SW480 (cell line): ENCODE measurements around the gene RBM8A.
A peak's percentile ranks its signal among the peaks of the same experiment; 100 is the strongest.

Experiments used
- DNase-seq: peaks from one replicate; pipeline ENCODE4 v3.0.0-alpha.2; 2016; ENCODE audit warnings: low spot score

The RBM8A gene

DNA sequence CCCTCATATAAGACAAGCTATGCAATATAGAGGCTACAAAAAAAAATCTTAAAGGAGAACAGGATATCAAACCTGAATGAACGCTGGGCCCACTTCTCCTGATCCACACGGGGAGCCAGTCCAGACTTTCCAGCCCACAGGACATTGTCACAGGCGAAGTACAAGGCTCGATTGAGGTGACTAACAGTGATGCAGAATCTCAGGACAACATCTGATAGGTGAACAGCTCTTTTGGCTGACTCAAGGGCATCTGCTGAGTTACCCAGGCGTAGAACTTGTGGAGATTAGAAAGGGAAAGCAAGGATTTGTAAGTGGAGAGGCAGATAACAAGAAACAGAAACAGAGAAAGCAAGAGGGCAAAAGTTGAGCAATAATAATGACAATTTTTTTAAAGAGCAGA is 10.5 kb downstream of the RBM8A start:
- no peak for DNase-seq

DNA sequence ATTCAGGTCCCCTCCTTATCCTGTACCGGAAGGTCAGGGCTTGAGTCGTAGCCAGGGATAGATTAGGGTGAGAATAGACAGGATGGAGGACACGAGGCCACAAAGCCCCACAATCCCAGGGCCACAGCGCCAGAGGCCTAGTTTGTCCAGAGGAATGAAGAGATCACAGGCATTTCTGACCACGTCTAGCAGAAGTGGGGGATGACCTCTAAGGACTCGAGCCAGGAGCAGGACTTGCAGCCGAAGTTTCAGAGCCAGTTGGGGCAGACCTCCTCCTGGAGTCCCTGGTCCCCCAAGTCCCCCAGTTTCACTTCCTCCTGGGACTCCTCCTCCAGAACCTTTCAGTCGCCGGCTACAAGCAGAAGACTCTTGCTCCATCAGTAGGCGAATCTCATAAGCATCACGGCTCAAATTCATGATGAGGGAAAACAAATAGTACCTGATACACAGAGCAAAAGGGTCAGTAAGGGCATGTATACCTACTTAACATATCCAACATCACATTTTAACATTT is 15.1 kb downstream of the RBM8A start:
- no peak for DNase-seq

DNA sequence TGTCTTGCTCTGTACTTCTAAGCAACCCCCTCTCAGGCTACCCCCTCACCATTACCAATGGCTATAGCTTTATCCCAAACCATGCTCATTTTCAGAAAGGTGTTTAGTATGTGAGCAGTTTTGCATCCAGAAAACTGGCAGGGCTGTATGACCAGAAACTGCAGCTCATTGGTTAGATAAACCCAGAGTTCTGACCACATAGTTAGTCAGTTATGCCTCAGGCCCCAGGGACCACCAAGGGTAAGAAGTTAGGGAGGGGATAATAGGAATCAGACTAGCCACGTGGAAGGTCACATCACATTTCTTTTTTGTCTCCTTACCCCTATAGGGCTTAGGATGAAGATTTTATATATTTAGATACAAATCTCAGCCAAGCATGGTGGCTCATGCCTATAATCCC is 18.6 kb downstream of the RBM8A start:
- no peak for DNase-seq

DNA sequence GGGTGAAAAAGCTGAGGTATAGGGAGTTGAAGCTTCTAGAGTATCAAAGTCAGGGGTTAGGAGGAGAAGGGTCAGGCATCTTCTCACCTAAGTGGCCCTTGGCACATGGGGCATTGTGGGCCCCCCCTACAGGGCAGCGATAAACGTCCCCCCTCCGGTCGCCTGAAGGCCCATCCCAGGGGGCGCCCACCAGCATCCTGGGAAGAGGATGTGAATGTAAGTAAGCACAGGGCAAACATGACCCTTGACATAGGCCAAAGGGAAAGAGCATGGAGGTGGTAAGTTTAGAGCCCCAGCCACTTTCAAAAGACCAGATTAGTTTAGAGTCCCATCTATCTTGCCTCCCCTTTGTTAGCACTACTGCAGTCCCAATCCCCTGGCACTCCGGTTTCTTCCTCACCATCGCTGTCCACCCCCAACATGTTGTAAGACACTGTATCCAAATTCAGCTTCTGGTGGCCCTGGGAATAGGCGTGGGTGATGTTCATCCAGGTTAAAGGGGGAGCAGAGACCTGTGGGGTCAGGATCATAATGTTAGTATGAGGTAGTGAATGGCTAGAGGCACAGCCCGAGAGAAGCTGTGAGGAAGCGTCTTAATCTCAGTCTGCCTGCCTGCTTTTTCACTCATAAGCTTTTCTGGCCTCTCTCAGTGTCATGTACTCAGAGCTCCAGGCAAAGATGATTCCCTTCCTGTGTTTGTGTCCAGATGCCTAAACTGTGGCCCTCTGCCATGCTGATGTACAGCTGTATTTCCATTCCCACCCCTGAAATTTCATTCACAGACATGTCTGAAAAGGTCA is 20.1 kb downstream of the RBM8A start:
- DNase-seq, result no peak

DNA sequence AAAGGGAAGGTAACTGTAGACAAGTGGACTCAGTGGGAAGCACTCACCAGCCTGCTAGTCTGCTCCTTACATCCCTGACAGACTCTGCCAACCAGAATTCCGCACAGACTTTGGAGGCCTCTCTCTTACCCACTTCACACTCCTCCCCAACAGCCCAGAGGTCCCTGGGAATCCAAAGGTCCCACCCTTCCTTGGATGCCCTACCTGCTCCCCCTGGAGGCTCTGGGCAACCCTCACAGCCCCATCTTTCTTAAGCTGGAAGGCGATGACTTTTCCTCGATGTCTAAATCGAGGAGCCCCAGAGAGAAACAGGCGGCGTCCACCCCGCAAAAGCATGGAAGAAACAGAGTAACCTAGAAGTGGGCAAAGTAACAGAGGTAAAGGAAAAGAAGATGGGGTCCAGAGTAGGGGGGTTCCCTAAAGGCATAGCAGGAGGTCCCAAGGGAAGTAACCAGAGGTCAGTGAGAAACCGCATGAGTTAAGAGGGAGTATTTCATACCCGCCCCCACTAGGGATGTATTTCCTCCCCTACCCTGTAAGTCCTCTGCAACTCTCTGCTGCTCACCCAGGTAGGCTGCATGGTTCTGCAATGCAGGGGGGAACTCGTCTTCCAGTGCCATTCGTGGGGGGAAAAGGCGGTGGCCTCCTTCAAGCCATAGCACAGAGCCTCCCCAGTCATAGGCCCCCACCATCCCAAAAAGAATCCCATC is 25.8 kb downstream of the RBM8A start:
- no peak for DNase-seq

DNA sequence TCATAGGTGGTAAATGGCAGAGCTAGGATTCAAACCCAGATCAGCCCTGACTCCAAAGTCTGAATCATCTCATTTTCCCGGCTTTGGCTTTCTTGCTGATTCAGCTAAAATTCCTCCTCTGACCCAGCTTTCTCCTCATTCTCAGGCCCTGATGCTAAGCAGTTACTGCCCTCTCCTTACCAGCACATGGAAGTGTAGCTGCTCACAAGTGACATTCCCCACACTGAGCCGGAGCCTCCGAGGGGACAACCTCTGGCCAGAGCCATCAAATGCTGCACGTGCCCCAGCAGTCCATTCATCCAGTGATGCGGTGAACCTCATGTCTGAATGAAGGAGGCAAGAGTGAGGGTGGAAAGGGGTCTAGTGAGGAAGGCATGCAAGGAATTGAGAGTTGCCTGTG is 28.5 kb downstream of the RBM8A start:
- DNase-seq, result no peak

DNA sequence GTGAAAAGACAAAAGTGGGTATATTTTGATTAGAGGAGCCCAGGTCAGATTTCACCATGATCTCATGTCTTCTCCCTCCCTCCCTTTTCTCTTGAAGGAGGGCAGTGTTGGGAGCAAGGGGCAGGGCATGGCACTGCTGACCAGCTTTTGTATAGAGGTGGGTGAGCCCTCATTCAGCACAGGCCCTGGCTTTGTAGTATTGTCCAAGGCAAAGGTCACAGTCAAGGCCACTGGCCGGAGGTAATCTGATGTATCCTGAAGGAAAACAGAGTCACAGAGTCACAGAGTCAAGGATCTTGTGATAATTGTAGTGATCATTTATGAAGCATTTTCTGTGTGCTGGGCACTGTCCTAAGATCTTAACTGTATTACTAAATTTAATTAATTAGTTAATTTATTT is 29.3 kb downstream of the RBM8A start:
- no peak for DNase-seq

DNA sequence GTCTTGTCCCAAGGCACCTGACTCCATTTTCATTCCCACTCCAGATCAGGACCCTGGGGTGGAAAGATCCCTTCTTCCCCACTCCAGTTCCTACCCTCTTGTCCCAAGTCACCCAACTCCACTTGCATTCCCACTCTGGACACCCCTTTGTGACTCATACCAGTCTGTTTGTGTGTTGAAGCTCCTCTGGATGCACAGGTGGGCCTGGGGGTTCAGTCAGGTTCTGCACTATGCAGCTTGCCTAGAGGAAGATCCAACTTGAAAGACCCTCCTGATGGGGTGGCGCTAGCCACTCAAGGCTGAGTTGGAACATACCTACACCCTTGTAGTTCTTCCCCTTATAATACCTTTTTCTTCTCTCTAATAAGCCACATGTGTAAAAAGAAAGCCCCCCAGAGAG is 31.8 kb downstream of the RBM8A start:
- DNase-seq, result no peak

DNA sequence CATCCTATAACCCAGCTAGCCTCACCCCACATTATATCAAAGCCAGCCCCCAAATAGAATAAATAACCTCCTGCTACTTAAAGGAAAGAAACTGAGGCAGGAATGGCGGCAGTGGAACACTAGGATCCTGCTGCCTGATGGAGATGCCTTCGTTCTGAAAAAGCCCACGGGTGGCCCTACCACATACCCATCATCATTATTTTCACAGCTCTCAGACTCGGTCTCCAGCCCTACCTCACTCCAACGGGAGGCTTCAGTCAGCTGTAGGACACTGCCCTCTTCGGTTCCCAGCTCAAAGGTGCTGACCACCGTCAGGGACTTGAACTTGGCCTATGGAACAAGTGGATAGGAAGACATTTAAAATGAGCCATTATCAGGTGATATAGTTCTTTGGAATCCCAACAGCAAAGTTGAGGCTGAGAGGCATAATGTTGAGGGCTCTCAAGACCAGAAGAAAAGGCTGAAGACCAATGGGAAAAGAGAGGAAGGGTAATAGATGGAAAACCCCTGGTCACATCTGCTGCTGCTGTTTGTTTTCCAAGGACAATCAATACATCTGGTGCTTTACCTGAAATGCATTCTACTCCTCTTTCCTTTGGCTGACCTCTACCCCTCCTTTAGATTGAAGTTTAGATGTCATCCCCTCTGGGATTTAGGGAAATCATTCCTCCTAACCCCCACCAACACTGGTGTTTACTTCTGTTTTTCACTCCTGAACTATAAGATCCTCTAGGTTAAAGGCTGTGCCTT is 33.8 kb downstream of the RBM8A start:
- no peak for DNase-seq

DNA sequence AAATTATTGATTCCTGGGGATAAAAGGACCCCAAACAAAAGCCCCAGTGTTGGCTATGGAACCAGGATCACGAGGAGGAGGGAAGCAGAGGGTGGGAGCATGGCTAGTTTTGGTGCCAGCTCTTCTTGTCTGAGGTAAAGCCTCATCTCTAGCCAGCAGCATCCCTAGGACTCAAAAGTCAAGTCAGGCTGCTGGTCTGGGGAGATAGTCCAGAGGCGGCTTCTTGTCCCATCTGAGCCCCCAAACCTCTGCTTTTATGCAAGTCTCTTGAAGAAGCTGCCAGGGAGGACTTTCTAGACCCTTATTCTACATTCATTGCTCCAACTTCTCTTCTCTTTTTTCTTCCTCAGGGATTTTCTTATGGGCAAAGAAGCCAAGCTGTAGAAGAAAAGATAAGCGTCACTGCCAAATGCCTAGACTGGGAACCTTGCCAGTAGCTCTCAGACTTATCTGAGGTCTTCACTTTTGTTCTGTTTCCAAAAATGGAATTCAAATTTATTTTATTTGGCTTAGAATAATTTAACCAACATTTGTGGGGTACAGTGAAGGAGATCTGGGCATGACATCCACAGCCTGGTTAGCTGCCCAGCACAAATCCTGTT is 34.7 kb downstream of the RBM8A start:
- DNase-seq, result no peak

DNA sequence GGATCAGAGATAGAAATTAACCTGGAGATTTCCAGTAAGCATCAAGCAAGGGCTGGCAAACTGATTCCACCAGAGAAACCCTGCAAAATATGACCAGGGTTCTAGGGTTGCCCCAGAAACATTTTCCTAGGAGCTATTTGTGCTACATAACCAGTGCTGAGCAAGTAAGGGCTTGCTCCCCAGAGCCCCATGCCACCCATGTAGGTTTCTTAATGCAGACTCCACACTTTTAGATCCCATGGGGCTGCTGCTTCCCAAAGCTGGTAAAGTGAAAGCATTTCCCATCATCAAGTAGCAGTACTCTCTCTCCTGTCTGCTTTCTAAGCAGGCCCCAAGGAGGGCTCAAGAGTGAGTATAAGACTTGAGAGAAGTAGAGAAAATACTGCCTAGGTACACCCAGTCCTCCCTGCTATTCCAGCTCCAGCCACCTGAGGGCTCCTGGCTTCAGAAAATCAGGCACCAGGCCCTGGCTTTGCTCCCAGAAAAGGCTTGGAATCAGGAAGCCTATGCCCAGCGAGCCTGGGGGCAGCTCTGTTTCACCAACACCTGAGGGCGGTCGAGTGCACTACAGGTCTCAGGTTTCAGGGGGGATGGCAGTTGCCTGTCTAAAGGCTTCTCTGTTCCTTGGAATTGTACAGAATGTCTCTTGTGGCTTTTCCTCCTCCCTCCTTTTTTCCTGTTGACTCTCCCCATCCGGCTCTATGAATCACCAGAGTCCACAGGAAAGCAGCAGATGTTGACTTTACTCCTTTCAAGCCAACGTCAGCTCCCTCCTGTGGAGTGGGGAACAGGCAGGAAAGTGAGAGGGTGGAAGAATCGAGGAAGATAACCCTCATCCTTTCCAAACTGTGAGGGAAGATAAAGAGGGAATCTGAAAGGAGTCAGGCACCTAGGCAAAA is 35.4 kb downstream of the RBM8A start:
- DNase-seq, result peak; percentile 97

DNA sequence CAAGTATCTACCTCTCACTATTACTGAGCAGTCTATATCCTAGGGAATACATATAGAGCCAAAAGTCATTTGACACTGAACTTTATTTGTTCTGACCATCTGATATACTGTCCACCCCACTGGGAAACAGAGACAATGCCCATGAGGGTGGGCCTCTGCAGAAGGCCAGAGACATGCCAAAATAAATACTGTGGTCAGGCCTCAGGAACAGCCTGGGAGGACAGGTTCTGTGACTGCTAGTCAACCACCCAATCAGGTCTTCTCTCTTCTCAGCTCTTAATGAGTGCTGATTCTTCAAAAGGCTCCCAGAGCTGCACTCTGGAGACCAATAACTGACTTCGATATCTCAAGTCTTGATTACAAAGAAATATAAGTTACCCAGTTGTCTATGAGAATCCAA is 36.1 kb downstream of the RBM8A start:
- no peak for DNase-seq

DNA sequence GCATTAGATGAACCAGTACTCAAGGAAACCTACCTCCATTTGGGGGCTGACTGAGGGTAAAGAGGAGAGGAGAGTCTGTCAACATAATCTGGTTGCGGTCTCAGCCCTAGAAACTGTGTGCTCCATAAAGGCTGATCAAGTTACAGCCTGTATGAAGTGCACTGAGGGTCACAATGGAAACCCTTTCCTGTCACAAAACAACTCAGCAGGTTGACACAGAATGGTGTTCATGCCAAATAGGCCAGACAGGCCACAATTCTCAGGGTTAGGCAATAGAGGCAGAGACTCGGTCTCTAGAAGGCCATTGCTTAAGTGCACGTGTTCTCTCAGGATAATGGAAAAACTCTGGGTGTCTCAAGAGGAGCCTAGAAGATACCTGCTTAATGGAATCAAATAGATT is 37.6 kb downstream of the RBM8A start:
- no peak for DNase-seq

DNA sequence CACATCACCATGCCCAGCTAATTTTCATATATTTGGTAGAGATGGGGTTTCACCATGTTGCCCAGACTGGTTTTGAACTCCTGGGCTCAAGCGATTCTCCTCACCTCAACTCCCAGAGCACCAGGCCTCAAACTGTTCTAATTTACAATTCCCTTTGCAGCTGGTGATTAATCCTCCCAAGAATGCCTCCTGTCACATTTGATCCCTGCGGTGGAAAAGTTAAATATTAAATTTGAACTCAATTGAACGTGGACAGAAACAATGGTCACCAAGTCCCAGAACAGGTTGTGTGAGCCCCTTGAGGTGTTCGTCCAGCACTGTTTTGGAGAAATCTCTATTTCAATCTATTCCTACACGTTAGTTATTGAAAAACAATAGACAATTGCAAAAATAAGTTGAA is 39.7 kb downstream of the RBM8A start:
- DNase-seq, result peak; percentile 32

DNA sequence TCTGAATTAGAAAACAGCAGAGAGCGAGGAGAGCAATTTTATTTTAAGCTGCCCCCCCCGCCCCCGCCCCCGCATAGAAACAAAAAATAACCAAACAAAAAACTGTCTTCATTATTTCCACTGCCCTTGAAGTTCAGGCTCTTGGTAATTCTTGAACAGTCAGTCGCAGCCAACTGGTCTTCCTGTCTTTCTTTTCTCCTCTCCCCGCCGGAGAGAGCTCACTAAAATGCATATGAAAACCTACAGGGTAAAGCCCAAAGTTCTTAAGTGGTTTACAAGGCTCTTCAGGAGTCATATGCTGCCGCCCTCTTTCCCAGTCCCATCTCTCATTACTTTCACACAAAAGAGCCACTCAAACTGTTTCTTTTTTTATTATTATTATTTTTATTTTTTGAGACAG is 40.5 kb downstream of the RBM8A start:
- no peak for DNase-seq

DNA sequence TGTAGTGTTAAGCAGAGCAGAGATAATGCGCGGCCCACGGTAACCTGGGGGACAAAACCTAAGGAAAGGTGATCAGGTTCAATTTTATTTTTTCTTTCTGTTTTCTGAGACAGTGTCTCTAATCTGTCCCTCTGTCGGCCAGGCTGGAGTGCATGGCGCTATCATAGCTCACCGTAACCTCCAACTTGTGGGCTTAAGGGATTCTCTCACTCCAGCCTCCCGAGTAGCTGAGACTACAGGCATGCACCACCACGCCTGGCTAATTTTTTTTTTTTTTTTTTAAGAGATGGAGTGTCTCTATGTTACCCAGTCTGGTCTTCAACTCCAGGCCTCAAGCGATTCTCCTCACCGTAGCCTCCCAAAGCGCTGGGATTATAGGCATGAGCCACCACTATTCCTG is 40.9 kb downstream of the RBM8A start:
- no peak for DNase-seq

DNA sequence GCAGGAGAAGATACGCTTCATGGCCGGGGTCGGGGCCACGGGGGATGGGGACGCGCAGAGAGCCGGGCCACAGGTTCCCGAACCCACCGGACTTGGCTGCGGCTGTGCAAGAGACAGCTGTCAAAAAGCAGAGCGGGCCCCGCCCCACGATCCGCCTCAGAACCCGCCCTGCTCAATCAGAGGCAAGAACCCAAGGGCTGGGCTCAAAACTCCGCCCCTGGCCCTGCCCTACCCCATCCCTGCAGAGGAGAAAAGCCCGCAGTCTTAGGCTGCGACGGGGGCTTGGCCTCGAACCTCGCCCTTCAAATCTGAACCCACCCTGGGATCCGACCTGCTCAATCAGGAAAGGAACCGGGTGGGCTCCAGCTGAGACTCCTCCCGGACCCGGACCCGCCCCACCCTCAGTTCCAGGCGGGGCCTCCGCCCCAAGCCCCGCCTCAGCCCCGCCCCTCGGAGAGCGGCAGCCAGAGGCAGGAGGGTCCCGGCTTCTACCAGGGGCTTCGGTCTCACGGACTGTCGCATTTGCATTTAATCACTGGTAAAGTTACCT is 41.5 kb downstream of the RBM8A start, which contains the start of gene ANKRD35:
Gene ANKRD35, minus strand, starts transcription at position 129 of the 550 bp plus-strand sequence. Its CDS starts 108 bp downstream, at position 21.
- peak; percentile 61 for DNase-seq

DNA sequence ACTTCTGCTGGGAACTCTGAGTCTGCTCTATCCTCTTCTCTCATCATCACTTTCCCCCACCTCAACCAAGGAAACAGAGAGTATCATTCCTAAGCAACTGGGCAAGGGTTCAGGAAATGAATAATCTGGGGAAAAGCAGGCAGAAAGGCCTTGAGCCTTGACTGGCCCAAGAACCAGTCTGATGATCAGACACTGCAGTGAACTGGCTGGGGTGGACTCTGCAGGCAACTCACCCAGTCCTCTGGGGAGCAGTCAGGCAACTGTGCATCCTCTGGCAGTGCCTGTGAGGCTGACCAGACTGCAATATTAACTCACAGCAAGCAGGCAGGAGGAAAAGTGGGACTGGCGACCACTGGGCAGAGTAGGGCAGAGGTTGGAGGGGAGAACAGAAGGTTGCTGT is 42.6 kb downstream of the RBM8A start:
- no peak for DNase-seq

DNA sequence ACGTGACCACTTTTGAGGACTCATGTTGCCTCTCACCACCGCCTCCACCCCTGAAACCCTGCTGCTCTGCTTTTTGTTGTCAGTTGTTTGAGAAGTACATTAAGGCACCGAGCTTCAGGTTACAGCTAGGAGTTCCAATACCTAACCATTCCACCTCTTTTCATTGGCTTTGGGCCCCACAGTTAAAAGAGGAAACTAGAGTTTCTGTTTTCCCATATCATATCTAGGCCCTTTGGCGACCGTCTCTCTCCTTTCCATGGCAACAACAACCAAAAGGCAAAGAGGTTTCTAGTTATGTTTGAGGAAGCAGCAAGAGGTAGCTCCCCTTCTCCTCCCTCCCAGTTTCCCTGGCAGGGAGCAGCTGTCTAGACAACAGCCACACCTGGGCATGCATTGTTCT is 47.5 kb downstream of the RBM8A start:
- peak; percentile 13 for DNase-seq

DNA sequence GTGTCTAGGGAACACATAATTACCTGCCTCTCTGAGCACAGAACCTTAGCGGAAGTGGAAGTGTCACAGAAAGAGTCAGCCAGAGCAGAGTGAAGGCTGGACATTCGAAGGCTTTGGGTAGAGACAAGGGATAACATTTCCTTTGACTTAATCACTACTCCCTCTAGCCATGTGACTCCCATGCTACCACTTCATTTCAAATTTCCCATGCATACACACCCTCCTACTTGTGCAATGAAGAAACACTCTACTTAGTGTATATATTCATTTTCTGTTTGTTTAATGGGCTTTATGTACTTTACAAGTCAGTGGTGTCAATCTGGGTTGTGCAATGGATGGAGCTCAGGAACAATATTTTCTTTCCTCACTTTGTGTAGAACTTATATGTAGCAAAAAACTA is 48.6 kb downstream of the RBM8A start:
- DNase-seq, result no peak

DNA sequence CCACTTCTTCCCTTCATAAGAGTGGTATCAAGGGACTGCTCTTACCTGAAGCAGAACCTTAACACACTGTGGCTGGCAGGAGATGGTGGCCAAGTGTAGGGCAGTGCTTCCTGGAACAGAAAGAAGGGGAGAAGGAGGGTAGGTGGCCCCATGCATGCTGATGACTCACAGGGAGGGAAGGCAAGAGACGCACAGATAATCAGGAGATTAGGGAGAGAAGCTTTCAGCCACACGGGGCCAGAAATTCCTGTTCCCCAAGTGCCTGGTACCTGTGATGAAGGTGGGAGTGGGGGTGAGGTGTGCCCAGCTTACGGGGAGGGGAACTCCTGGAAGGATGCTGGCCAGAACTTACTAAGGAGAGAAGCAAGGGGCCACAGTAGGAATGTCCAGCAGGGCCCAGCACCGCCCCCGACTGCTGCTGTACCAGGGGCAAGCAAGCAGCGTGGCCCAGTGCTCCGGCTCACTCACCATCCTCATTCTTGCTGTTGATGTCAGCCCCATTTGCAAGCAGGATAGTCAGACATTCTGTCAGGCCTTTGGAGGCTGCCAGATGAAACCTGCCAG is 49.3 kb downstream of the RBM8A start:
- peak; percentile 14 for DNase-seq
